CD4-positive, alpha-beta T cell treated with Interleukin-17A for 1 hour (primary cell): Measurements from ENCODE around the gene RTN4.
"Not testable (repeated sequence)": the region's sequence is repeated elsewhere in the genome, so short reads cannot be mapped to it uniquely, and the experiment has no call there.

Experiments used
- DNase-seq: peaks from one replicate; pipeline ENCODE4 v3.0.0-alpha.2; 2020

The RTN4 gene

DNA sequence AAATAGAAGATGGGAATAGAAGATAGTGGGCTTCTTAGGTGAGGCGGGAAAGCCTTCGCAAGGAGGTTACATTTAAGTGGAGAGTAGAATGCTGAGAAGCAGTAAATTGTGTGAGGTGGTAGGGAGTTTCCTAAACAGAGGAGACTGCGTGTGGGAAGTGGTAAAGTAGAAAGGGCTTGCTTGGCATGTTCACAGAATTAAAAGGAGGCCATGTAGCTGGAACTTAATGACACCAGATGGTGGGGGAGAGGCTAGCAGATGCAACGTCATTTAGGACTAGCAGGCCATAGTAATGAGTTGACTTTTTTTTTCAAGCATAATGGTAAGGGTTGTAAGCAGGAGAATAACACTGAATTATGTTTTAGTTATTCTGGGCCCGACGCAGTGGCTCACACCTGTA lies 13.0 kb upstream of the RTN4 start:
- DNase-seq: peak; percentile 36

DNA sequence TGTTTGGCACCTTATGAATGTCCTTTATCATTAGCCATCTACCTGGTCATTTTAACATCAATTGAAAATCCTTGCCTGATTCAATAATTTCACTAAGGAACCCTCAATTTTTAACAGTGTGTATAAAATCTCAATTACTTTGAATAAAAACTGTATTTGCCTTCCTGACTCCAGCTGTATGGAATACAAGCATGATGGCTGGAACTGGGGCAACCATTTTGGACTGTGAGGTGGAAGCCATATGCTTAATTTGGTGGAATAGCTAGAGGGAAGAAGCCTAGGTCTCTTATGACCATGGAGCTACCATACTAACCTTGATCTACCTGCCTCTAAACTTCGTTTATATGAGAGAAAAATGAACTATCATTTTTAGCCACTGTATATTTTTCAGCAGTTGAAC lies 12.5 kb upstream of the RTN4 start:
- no peak for DNase-seq

DNA sequence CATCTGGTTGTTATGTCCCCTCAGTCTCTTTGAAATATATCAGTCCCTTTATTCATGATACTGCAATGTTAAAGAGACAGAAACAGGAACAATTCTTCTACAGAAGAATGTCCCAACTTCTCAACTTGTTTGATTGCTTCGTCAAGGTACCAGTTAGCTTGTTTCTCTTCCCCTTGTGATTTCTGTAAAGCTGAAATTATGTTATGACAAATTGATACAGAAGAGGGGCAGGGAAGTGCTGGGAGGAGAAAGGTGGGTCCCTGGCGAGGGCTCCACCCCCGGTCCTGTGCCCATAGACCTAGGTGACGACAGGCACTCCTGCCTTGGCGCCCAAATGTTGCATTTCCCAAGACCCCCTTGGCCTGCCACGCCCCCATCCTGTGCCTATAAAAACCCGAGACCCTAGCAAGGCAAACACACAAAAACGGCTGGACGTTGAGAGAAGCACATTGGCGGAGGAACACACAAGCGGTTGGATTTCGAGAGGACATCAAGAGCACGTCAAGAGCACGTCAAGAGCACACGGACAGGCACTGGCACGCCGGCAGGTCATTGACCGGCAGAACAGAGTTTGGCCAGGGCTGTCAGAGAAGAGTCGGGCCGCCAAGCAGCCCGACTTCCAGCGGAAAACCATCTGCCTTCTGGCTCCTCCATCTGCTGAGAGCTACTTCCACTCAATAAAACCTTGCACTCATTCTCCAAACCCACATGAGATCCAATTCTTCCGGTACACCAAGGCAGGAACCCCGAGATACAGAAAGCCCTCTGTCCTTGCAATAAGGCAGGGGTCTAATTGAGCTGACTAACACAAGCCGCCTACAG lies 11.5 kb upstream of the RTN4 start:
- no peak for DNase-seq

DNA sequence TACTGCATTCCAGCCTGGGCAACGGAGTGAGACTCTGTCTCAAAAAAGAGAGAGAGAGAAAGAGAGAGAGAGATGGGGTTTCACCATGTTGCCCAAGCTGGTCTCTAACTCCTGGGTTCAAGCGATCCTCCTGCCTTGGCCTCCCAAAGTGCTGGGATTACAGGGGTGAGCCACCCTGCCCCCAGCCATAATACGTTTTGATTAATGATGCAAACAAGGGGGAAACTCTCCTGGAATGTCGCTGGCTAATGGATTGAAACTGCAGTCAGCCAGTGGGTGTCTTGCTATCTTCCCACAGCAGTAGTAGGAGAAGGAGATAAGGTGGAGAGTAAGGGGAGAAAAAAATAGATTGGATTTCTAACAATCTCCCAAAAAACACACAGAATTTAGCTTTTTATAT lies 9.5 kb upstream of the RTN4 start:
- DNase-seq: no peak

DNA sequence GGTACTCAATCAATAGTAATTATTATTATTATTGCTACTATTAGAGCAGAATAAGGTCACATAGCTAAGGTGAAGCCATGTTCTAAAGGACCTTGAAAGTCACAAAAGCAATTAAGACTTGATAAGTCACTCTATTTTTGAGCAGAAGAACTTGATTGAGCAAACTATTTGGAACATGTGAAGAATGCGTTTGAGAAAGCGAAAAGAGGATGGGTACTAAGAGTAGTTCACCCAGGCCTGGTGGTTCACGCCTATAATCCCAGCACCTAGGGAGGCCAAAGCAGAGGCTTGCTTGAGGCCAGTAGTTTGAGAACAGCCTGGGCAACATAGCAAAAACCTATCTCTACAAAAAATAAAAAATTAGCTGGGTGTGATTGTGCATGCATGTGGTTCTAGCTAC lies 7.2 kb upstream of the RTN4 start:
- no peak for DNase-seq

DNA sequence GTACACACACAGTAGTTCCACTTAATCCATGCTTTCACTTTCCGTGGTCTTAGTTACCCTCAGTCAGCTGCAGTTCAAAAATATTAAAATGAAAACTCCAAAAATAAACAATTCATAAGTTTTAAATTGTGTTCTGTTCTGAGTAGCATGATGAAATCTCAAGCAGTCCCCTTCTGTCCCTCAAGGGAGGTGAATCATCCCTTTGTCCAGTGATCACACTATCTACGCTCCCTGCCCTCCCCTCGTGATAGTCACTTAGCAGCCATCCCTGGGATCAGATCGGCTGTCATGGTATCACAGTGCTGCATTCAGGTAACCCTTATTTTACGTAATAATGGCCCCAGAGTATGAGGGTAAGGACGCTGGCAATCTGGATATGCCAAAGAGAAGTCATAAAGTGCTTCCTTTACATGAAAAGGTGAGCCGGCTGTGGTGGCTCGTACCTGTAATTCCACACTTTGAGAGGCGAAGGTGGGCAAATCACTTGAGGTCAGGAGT lies 5.8 kb upstream of the RTN4 start:
- DNase-seq: no peak

DNA sequence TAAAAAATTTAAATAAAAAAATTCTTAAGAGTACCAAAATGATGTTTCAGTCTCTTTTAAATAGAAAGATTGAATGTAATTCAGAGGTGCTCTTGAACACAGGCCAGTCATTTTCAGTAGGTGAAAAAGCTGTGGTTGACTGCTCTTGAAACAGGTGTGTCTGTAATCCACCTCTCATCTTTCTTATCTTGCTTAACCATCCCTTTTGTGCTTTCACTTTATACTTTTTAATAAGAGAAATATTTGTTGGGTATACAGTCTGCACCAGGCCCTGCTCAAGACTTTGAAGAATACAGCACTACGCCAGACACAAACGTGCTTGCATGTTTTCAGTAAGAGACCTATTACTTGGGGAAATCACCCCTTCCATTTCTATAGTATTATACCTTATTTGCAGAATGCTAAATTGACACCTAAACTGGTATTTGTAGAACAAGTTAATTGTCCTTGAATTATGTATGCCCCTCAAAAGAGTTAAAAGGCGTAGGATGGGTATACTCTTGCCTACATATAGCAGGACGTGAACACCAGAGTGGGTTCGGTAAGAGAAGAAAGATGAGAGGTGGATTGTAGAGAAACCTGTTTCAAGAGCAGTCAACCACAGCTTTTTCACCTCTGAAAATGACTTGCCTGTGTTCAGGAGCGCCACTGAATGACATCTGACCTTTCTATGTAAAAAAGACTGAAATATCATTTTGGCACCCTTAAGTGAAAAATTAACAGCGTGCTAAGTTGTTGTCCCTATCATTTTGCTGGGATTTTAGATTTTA lies 4.0 kb upstream of the RTN4 start:
- peak; percentile 43 for DNase-seq

DNA sequence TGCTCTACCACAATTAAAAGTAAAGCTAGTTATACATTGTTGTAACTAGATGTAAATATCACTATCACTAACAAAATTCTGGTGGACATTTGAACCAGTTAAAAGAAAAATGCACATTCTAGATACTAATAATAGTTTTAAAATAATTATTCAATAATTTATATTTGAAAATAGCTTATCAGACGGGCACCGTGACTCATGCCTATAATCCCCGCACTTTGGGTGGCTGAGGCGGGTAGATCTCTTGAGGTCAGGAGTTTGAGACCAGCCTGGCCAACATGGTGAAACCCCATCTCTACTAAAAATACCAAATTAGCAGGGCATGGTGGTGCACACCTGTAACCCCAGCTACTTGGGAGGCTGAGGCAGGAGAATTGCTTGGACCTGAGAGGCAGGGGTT lies 3.0 kb upstream of the RTN4 start:
- not testable (repeated sequence) for DNase-seq

DNA sequence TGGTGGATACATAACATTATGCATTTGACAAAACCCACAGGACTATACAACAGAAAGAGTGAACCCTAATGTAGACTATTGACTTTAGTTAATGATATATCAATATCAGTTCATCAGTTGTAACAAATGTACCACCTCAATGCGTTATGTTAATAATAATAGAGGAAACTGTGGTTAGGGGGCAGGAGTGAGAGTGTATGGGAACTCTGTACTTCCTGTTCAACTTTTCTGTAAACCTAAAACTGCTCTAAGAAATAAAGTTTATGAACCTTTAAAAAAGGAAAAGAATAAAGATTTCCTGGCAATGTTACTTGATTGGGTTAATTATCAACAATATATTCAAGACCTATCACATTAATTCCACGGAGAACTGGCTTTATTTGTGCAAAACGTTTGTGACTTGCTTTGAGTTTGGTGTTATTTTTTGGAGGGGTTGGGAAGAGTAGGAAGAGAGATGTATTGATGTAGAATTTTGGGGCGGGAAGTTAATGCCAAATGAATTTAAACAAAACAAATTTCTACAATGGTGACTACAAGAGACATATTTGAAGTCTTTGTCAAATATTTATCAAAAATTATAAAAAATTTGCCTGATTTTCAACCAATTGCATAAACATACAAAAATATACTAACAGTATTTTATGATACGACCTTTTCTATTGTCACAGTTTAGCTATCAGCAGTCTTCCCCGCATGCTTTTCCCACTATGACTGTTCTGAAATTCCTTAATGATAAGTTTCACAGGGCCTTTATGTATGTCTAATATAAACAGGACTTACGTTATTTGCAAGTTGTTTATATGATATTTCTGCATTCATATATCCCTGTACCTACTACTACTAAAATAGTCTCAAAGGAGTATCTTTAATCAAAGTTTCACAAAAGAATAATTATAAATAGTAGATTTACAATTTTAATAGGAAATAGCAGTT lies 2.1 kb upstream of the RTN4 start:
- peak; percentile 38 for DNase-seq

DNA sequence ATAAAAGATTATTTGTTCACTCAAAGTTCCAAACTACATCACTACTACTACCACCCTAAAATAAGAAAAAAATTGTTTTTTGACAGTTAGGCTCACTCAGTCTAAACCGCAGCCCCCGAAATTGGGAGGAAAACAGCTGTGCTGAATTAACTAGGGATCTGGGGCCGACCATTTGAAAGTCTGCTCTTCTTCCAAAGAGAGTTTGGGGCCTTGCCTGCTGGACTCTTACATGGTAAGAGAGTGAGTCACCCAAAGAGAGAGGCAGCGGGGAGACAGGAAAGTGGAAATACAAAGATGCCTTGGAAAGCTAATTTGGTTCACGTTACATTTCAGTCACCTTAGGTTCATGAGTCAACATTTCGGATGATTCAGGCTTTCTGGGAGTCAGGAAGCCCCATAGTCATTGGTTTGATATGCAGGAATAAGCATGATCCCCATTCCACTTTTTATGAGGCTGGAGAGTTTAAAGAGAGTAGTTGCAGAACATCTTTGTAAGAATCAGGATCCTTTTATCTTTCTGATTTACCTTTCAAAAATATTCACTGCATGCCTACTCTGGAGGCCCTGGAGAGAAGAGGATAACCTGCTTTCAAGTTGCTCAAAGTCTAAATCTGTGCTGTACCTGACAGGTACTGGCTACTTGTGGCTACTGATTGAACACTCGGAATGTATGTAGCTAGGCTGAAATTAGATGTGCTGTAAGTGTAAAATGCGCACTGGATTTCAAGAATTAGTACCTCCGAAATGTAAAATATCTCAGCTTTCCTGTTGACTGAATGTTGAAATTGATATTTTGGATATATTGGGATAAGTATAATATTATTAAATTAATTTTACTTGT lies 995 bp upstream of the RTN4 start:
- peak; percentile 40 for DNase-seq

DNA sequence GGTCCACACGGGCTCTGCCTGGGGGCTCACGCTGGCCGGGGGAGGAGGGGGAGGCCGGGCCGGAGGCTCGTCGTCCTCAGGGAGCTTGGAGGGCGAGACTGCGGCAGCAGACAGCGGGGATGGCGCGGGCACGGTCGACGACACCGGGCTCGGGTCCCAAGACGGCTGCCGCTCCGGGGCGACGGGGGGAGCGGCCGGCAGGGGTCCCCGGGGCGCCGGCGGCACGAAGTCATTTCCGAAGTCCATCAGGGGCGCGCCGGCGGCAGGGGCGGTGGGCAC lies 491 bp downstream of the RTN4 start:
- DNase-seq: no peak

DNA sequence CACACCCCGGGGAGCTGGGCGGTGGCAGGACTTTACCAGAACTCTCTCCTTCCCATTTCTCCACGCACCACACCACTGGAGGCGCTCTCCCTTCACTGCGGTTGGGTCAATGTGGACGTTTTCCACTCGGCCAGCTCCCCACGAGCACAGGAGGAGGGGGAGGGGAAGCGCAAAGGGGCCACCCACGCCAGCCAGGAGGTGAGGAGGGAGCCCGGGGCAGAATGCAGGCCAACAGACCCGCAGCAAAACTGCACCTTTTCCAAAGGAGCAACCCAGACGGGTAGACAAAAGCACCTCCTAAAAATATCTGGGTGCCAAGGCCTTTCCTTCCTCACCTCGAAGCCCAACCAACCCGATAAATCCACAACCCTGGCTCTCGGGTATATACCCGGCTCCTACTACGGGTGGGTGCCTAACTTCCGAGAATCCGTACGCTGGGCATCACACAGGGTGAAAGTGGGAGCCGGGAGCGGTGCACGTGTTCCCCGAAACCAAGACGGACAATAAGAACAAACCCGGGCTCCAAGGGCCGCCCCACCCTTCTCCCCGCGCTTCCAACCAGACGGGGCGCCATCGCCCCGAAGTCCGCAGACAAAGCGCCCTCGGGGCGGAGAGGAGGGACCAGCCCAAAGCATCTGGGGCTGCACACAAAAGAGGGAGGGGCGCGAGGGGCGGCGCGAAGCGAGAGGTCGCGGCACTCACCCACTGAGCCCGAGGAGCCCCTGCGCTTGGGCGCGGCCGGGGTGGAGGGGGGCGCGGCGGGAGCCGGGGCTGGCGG lies 1.0 kb downstream of the RTN4 start:
- DNase-seq: peak; percentile 62

DNA sequence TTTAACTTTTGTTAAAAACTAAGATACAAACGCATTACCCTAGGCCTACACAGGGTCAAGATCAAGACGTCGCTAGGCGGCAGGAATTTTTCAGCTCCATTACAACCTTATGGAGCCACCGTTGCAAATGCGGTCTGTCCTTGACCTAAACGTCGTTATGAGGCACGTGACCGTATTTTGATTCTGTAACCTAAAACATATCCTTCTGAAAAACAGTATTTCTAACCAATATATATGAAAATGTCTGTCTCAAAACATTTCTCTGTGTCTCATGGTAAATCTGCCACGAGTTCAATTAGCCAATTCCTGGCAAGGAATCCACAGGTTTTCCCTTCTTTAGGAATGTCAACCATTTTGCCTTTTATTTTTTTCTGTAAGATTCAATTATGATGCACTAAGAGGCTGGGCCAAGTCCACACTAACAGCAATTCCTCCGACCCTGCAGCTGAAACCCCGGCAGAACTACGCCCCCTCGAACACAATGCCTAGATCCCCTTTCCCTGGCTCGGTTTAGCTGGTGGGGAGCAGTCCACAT lies 1.7 kb downstream of the RTN4 start:
- DNase-seq: no peak

DNA sequence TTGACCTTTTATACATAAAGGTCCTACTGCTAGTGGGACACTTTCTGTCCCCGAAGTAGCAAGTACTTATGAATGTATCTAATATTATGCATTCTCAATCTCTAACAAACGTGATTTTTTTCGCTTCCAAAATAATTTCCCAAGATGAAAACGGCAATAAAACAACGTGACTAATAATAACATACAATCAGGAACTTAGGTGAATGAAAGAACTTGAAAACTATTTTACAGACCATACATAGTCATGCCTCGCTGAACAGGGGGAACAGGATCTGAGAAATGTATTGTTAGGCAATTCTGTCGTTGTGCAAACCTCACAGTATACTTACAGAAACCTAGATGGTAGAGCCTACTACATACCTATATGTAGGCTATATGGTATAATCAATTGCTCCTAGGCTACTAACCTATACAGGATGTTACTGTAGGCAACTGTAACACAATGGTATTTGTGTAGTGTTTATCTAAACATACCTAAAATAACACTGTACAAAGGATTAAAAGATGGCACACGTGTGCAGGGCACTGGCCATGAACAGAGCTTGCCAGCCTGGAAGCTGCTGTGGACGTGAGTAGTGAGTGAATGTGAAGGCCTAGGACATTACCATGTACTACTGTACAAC lies 2.5 kb downstream of the RTN4 start:
- DNase-seq: peak; percentile 25

DNA sequence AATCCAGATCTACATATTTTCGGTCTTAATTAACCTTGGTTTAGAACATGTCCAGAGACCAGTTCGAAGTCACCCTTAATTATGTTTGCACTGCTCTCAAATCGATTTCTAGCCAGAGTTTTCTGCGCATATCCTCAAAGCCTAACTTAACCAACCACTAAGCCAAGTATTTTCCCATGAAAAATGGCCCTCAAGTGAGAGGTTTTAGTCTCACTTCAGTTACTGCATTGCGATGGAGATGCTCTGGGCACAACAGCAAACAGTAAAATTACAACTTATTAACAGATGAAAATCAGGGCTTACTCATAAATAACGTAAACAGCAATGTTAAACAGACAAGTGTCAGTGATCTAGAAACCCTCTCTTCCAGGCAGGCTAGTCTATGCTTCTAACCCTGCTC lies 4.5 kb downstream of the RTN4 start:
- DNase-seq: no peak

DNA sequence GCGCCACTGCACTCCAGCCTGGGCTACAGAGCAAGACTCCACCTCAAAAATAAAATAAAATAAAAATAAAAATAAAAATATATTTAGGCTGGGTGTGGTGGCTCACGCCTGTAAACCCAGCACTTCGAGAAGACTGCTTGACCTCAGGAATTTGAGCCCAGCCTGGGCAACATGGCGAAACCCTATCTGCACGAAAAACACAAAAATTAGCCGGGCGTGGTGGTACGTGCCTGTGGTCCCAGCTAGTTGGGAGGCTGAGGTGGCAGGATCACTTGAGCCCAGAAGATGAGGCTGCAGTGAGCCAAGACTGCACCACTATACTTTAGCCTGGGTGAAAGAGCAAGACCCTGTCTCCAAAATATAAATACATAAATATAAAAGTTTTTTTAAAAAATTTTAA lies 6.4 kb downstream of the RTN4 start:
- no peak for DNase-seq

DNA sequence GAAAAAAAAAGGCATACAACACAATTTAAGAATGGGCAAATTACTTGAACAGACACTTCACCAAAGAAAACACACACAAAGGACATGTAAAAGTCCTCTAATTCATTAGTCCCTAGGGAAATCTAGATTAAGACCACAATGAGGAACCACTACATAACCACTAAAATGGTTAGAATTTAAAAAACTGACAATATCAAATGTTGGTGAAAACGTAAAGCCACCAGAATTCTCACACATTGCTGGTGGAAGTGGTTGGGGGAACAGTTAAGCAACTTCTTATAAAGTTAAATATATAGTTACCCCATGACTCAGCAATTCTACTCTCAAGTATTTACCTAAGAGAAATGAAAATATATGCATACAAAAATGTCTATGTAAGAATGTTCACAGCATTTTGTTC lies 11.8 kb downstream of the RTN4 start:
- no peak for DNase-seq

DNA sequence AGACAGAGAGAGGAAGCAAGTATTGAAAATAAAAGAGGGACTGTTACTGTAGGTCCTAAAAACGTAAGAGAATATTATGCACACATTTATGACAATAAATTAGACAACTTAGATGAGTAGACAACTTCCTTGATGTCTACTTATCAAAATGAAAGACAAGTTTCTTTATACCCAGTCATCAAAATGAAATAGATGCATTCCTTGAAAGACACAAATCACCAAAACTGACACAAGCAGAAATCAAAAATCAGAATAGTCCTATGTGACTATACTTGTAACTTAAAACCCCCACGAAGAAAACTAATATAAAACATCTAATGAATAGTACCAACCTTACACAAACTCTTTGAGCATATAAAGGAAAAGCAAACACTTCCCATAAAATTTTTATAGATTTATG lies 14.5 kb downstream of the RTN4 start:
- DNase-seq: no peak

DNA sequence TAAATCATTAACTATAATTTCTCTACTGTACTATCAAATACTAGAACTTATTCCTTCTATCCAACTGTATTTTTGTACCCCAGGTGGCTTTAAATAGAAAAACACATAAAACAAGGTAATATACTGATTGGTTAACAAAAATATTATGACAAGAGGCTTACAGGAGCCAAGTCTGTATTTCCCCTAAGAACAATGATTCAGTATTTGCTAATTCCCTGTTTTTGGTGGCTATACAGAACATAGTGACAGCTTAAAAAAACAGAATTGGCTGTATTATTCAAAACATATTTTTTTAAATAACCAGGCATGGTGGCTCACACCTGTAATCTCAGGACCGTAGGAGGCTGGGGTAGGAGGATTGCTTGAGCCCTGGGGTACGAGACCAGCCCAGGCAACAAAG lies 16.3 kb downstream of the RTN4 start:
- no peak for DNase-seq

DNA sequence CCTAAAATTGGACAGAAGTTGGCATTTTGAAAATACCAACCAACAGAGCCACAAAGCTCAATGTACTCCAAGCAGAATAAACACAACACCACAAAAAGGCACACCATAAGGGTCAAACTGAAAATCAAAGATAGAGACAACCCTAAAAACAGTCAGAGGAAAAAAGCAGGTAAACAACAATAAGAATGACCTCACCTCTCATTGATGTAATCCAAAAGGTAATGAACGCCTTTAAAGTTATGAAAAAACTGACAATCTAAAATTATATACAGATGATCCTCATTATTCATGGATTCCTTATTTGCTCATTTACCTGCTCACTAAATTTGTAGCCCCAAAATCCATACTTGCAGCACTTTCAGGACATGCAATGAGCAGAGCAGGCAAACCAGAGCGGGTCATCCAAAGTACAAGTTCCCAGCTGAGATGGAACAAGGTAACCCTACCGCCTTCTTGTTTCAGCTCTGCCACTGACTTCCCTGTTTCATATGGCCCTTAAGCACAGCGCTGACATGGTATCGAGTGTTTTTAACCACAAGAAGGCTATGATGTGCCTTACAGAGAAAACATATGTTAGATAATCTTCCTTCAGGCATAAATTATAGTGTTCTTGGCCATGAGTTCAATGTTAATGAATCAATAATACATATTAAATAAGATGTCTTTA lies 17.0 kb downstream of the RTN4 start:
- DNase-seq: peak; percentile 19
